Aorta (tissue), 5 donors: Measurements from ENCODE around the gene CD248. TPM values are rescaled to one million over a fixed set of nuclear protein-coding genes. Genes with fewer than 3 reads are reported as not detected.

Experiments used
- ATAC-seq: fragments of 200-7000 bp; cut with Tn5 transposase; one replicate; pipeline ENCODE4 v1.9.1; 2022; ENCODE audit warnings: moderate library complexity; ENCODE audit not compliant: low FRiP score
- DNase-seq, 2 donors: peaks; one replicate each; pipeline ENCODE4 v3.0.0-alpha.2; 2020
- H3K27ac ChIP-seq, 2 donors: one replicate each; pipeline ENCODE4 v1.5.1; 2013; ENCODE audit warnings: low read length in 2 of 2, mild to moderate bottlenecking in 2 of 2, moderate library complexity in 2 of 2, control low read depth in 1 of 2, inconsistent platforms in 1 of 2, low read depth in 1 of 2
- H3K27me3 ChIP-seq, 2 donors: one replicate each; pipeline ENCODE4 v1.6.1; 2013; ENCODE audit warnings: control low read depth in 1 of 2, low read length in 1 of 2, mild to moderate bottlenecking in 1 of 2, moderate library complexity in 1 of 2; ENCODE audit not compliant: insufficient read depth in 2 of 2, control insufficient read depth in 1 of 2
- H3K36me3 ChIP-seq, 2 donors: one replicate each; pipeline ENCODE4 v1.6.1; 2013; ENCODE audit warnings: control low read depth in 1 of 2, low read length in 1 of 2, mild to moderate bottlenecking in 1 of 2; ENCODE audit not compliant: insufficient read depth in 2 of 2, control insufficient read depth in 1 of 2
- H3K4me1 ChIP-seq, 2 donors: one replicate each; pipeline ENCODE4 v1.6.1; 2013; ENCODE audit warnings: low read length in 2 of 2, control low read depth in 1 of 2, mild to moderate bottlenecking in 1 of 2, moderate library complexity in 1 of 2; ENCODE audit not compliant: insufficient read depth in 2 of 2, control insufficient read depth in 1 of 2
- H3K4me3 ChIP-seq, 2 donors: one replicate each; pipeline ENCODE4 v1.5.1; 2013; ENCODE audit warnings: low read length in 2 of 2, control low read depth in 1 of 2, mild to moderate bottlenecking in 1 of 2
- H3K9me3 ChIP-seq: one replicate; pipeline ENCODE4 v1.6.1; 2013; ENCODE audit warnings: mild to moderate bottlenecking, low read length; ENCODE audit not compliant: control insufficient read depth
- WGBS, 2 donors: extraction: QIAGEN DNeasy Blood & Tissue Kit; methylation state at CpG; one replicate each; pipeline ENCODE4 v1.1.7; 2013; 5-methylcytosine and 5-hydroxymethylcytosine counted together
- intact Hi-C, 2 donors: fragments of 100-400 bp; cut with DNase I; formaldehyde crosslinking; loops; one replicate each; pipeline versions ENCODE4 v1.14.2 to v1.15.0; 2022
- long read RNA-seq, 2 donors: library from polyadenylated mRNA; unstranded; transcript quantifications; one replicate each; pipeline ENCODE4 v2.0.0, GENCODE V29; 2020 to 2021
- polyA plus RNA-seq, 2 donors: library from polyadenylated mRNA; stranded (reverse); fragments of 200-250 nt; gene quantifications; one replicate each; pipeline ENCODE4 v1.2.3, GENCODE V29; 2013
- total RNA-seq, 2 donors: library from RNA; stranded (reverse); fragmentation: NEBNext Ultra II Directional; extraction: Animal tissue kit (Norgen Biotek cat#: 25700); gene quantifications; one replicate each; pipeline ENCODE4 v1.2.1, GENCODE V29; 2021
- donor health status: healthy with polysubstance abuse.
- donor health status: Bipolar disorder and iron deficiency.
- donor health status: DM: no; HTN: no; CAD: no.
- donor health status: DM: no; HTN: no; CAD: no.
- donor health status: DM: yes; HTN: yes; CAD: no.

CD248 gene
- total RNA-seq: 100 to 1,000 TPM in 1 of 2 donors, 10 to 100 TPM in 1; 38.6 to 118 TPM
- 1 to 10 TPM; 3.1 to 7.2 TPM for polyA plus RNA-seq
- long read RNA-seq, donor 1, transcript CD248-201 (1 exons, 2,558 nt): major isoform, 32 of 32 reads
- long read RNA-seq, donor 1, partial matches to known transcripts: 0 of 32 reads
- long read RNA-seq, donor 1, other reads (novel, unspliced or antisense): 0 of 32 reads
- long read RNA-seq, donor 2, transcript CD248-201 (1 exons, 2,558 nt): major isoform, 57 of 57 reads
- long read RNA-seq, donor 2, partial matches to known transcripts: 0 of 57 reads
- long read RNA-seq, donor 2, other reads (novel, unspliced or antisense): 0 of 57 reads

- Histone ChIP-seq H3K36me3 (no peaks in the 10 kb centered on the region), H3K4me3 (peak within 1 kb of the TSS in 1 of 2 donors; percentile 2), H3K27me3 (no peaks in the 10 kb centered on the region), H3K27ac (no peak within 1 kb of the TSS), H3K4me1 (no peaks in the 10 kb centered on the region), H3K9me3 (no peaks in the 10 kb centered on the region)
- ATAC-seq: peak; percentile 62
- peak; percentile 85 to 90 for DNase-seq
- 4 to 5% methylated on average over 11 to 29 of the region's 29 CpGs for WGBS, 2 donors
- intact Hi-C loops: no loop called here
Measured at GRCh38 chr11:66316849-66317251, at the start of gene CD248. Gene CD248 (minus strand): TSS chr11:66317044. CDS start chr11:66317027, 17 bp downstream.

- DNase-seq (peak in 1 of 2 donors; percentile 65), ATAC-seq (no peak)
- Histone ChIP-seq H3K9me3 (no peaks in the 10 kb centered on the region), H3K27ac (no peak overlapping the region), H3K27me3 (no peaks in the 10 kb centered on the region), H3K4me1 (no peaks in the 10 kb centered on the region), H3K4me3 (no peak overlapping the region), H3K36me3 (no peaks in the 10 kb centered on the region)
- intact Hi-C loops: no loop called here
- 80 to 82% methylated on average over 14 of the region's 14 CpGs for WGBS, 2 donors
Measured at GRCh38 chr11:66365711-66366619, 49.1 kb upstream of the CD248 start.

GRCh38 chr11:66365166-66365565, 48.3 kb upstream of the CD248 start:
- no peaks in the 10 kb centered on the region for H3K9me3 ChIP-seq
- no peak for ATAC-seq
- no peak overlapping the region for H3K27ac ChIP-seq
- peak in 1 of 2 donors; percentile 69 for DNase-seq
- WGBS, 2 donors: 96 to 99% methylated on average over 6 of the region's 6 CpGs
- H3K27me3 ChIP-seq: no peaks in the 10 kb centered on the region
- H3K4me1 ChIP-seq: no peaks in the 10 kb centered on the region
- H3K36me3 ChIP-seq: no peaks in the 10 kb centered on the region
- intact Hi-C loops: no loop called here
- H3K4me3 ChIP-seq: no peak overlapping the region

- no peaks in the 10 kb centered on the region for H3K27me3 ChIP-seq
- intact Hi-C loops: no loop called here
- H3K4me1 ChIP-seq: no peaks in the 10 kb centered on the region
- no peaks in the 10 kb centered on the region for H3K36me3 ChIP-seq
- DNase-seq (peak in 1 of 2 donors; percentile 82), ATAC-seq (no peak)
- 61 to 65% methylated on average over 15 of the region's 15 CpGs for WGBS, 2 donors
- H3K9me3 ChIP-seq: no peaks in the 10 kb centered on the region
- no peak overlapping the region for H3K4me3 ChIP-seq
- no peak overlapping the region for H3K27ac ChIP-seq
Measured at GRCh38 chr11:66363805-66364535, 47.1 kb upstream of the CD248 start.

- peak in 1 of 2 donors; percentile 61 for DNase-seq
- H3K27me3 ChIP-seq: no peaks in the 10 kb centered on the region
- intact Hi-C loops: no loop called here
- no peaks in the 10 kb centered on the region for H3K36me3 ChIP-seq
- no peak for ATAC-seq
- 89 to 90% methylated on average over 14 of the region's 14 CpGs for WGBS, 2 donors
- H3K27ac ChIP-seq: no peak overlapping the region
- H3K4me1 ChIP-seq: no peaks in the 10 kb centered on the region
- H3K4me3 ChIP-seq: no peak overlapping the region
- H3K9me3 ChIP-seq: no peaks in the 10 kb centered on the region
Measured at GRCh38 chr11:66363187-66363601, 46.4 kb upstream of the CD248 start.

- no peak overlapping the region for H3K27ac ChIP-seq
- H3K4me1 ChIP-seq: no peaks in the 10 kb centered on the region
- ATAC-seq (no peak), DNase-seq (peak in 1 of 2 donors; percentile 57)
- no peaks in the 10 kb centered on the region for H3K36me3 ChIP-seq
- intact Hi-C loops: no loop called here
- H3K9me3 ChIP-seq: no peaks in the 10 kb centered on the region
- WGBS, 2 donors: 85 to 87% methylated on average over 9 of the region's 9 CpGs
- no peak overlapping the region for H3K4me3 ChIP-seq
- H3K27me3 ChIP-seq: no peaks in the 10 kb centered on the region
Measured at GRCh38 chr11:66362481-66363147, 45.8 kb upstream of the CD248 start.

- whole genome bisulfite sequencing, 2 donors: 86% methylated on average over 6 of the region's 6 CpGs
- no peak overlapping the region for H3K4me3 ChIP-seq
- intact Hi-C loops: no loop called here
- peak; percentile 18 to 48 for DNase-seq
- no peak for ATAC-seq
- no peak overlapping the region for H3K27ac ChIP-seq
- no peaks in the 10 kb centered on the region for H3K36me3 ChIP-seq
- no peaks in the 10 kb centered on the region for H3K9me3 ChIP-seq
- H3K27me3 ChIP-seq: no peaks in the 10 kb centered on the region
- H3K4me1 ChIP-seq: no peaks in the 10 kb centered on the region
Measured at GRCh38 chr11:66361502-66361941, 44.7 kb upstream of the CD248 start.
